Activated gamma-delta T cell treated with Interleukin-2 at 50 U/mL for 16 hours (primary cell): Measurements from ENCODE around the gene S100A9.

Experiments
- DNase-seq: peaks from one replicate; pipeline ENCODE4 v3.0.0-alpha.2; 2020

The S100A9 gene

DNA sequence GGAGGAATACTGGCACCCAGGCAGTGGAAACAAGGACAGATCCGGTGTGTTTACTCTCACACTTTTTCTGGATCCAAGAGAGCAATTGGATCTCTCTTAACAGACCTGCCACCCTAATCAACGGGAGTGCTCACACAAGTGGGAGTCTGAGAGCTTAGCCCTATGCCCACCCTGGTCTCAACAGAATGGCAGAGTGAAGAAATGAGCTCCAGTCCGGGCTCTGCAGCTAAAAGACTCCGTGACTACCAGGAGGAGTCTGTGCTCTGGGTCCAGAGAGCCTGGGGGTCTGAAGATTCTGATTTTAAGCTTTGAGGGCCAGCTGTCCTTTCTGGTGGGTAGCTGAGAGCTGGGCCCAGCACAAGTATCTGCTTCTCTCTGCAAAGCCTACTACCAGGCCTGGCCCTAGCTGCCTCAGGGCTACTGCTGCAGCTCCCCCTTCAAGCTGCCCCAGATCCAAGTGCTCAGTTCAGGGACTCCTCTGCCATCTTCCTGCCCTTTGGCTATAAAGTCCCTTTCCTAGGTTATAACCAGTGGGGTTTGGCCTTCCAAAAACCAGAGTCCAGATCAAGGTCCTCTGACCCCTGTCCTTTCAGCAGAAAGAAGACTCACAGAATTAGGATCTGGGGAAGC is 3.9 kb downstream of the S100A9 start:
- DNase-seq, result no peak

GRCh38 chr1:153362187-153362775 is 4.6 kb downstream of the S100A9 start:
- no peak for DNase-seq

DNA sequence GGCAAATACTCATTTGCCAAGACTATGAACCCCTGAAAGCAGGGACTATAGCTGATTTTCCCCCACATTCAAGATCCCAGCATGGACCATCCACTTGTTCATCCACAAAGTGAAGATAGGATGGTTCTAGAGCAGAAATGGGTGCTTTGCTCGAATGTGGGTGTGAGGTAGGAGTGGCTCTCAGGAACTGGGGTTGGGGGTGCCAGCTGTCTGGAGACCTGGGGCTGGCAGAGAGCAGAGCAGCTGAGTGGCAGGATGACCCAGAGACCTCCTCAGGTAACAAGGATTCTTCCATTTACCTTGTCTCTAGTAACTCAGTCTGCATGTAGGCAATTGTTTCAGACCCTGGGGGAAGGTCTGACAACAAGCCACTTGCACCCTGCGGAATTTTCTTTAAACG is 6.0 kb downstream of the S100A9 start:
- DNase-seq, result no peak

DNA sequence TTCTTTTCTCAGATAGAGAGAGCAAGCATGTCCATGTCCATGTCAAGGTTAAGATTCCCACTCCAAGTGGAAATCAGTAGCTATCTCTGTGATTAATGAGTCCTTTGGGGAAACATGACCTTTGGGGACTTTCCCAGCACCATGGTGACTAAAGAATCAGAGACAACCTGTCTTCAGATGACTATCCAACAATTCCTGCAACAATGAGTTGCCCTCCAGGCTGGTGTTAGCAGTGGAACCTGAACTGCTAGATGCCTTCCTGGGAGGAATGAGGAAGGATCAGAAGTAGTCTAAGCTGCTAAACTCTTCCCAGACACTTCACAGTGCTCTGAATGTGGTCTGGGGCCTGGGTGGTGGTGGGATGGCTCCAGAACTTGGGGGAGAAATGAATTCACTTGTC is 6.5 kb downstream of the S100A9 start:
- DNase-seq, result no peak

DNA sequence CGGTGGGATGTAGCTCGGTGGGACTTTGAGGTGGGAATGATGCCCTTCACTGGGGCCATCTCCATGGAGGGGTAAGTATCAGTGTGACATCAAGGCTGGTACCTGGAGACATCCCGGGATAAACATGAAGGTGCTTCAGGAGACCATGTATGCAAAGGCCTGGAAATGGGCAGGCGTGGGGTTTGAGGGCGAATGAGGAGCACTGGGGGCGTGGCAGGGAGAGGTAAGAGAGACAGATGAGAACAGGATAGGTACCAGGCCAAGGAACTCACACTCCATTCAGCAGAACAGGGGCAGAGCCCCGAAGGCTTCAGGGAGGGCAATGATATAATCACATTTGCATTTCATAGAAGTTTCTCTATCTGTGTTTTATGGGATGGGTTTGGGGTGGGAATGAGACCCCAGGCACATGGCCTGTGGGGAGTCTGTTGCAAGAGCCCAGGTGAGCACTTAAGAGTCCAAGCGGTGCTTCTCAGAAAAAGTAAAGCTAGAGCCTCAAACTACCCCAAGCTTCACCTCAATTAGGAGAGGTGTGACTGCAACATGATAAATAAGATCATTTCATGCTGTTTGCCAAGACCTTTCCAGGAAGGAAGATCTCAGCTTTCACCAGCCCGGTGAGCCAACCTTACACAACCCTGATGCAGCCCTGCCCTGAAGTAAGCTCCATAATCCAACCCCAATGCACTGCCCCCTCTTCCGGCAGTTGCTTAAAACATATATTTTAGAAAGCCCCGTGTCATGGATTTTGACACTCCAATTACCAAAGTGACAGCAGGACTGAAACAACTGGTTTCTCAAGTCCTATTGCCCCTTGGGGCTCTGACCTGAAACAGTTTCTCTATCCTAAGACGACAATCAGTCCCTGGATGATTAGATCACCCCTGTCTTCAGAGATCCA is 7.4 kb downstream of the S100A9 start:
- DNase-seq, result no peak

DNA sequence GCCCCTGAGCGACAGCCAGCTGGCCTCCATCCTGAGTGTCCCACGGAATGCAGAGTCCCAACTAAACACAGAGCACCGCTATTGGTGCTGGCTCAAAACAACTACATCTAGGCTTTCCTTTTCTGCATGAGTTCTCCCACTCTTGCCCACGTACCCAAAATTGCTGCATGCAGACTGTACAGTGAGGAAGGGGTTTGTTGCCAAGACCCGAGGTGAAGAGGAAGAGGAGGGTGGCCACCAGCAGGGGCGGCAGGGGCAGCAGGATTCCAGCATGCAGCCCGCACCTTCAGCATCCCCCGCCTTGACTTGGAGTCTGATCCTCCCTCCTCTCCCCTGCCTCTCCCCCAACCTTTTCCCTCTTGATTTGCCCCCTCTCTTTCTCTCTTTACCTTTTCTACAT is 8.0 kb downstream of the S100A9 start:
- no peak for DNase-seq

- DNase-seq, result no peak
These were observed 8.6 kb downstream of the S100A9 start for GRCh38 chr1:153366261-153366660.

DNA sequence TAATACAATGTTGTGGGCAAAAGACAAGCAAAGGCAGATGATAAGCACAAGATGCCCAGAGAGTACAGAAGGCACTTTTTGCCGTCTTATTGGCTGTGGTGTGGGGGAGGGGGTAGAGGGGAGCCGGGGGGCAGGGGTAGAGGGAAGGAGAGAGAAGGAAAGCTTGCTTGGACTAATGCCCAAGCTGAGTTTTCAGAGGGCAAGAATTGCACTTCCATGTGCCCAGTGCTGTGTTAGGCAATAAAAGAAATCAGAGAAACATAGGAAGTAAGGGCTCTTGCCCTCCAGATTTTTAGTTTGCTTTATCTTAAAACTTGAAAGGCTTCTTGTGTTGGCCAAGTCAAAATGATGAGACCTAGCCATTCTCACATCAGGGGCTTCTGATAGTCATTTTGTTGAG is 9.4 kb downstream of the S100A9 start:
- no peak for DNase-seq

DNA sequence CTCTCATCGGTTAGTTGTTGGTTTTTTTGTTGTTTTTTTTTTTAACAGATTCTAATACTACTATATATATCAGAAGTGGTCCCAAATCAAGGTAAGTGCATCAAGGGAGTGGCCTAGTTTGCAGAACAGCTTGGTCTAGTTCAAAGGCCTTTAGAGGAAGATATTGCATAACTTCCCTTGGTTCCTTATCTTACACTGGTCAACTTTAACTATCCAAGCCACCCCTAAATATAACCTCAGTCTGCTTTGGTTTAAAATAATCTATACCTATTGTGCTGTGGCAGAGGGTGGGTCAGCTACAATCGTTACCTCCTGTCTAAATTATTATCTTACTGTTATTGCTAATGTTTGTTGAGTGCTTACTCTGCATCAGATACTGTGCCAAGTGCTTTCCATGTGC is 10.8 kb downstream of the S100A9 start:
- no peak for DNase-seq

GRCh38 chr1:153370146-153370545 is 12.5 kb downstream of the S100A9 start:
- no peak for DNase-seq

DNA sequence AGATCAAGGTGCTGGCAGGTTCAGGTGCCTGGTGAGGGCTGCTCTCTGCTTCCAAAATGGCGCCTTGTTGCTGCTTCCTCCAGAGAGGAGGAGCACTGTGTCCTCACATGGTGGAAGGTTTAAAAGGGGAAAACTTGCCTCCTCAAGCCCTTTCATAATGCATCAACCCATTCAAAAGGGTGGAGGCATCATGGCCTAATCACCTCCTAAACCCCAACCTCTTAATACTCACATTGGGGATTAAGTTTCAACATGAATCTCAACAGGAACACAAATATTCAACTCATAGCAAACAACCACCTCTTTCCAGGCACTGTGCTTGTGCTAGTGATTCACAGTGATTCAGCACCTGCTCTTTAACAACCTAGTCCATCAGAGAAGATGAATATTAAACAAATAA is 13.6 kb downstream of the S100A9 start:
- no peak for DNase-seq

GRCh38 chr1:153372571-153372970 is 14.9 kb downstream of the S100A9 start:
- DNase-seq, result no peak

- DNase-seq, result no peak
These were observed 16.4 kb downstream of the S100A9 start for GRCh38 chr1:153374071-153374470.

- no peak for DNase-seq
These were observed 17.9 kb downstream of the S100A9 start, which contains the start of gene S100A12 for GRCh38 chr1:153375511-153375910. Gene S100A12 (minus strand): TSS chr1:153375621. CDS start chr1:153374592, 1,029 bp downstream.

DNA sequence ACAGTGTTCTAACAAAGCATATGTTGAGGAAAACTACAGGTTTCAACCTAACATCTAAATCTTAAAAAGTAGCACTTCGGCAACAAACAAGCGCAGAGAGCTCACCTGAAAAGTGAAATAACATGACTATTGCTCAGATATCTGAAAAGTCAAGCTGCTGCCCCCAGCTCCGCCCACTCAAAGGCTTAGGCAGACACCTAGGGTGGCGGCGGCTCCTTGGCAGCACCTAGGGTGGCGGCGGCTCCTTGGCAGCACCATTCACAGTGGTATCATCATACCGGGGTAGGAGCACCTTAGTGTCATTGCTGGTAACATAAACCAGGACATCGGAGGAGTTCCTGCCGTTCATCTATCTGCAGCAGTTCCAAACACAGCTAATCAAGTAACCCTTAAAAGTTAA is 21.9 kb downstream of the S100A9 start:
- no peak for DNase-seq

GRCh38 chr1:153380711-153381110 is 23.1 kb downstream of the S100A9 start:
- DNase-seq, result no peak

- DNase-seq, result no peak
These were observed 27.4 kb downstream of the S100A9 start for GRCh38 chr1:153384958-153385580.

GRCh38 chr1:153386500-153386901 is 28.8 kb downstream of the S100A9 start:
- DNase-seq, result no peak

GRCh38 chr1:153387001-153387400 is 29.3 kb downstream of the S100A9 start:
- DNase-seq, result no peak

DNA sequence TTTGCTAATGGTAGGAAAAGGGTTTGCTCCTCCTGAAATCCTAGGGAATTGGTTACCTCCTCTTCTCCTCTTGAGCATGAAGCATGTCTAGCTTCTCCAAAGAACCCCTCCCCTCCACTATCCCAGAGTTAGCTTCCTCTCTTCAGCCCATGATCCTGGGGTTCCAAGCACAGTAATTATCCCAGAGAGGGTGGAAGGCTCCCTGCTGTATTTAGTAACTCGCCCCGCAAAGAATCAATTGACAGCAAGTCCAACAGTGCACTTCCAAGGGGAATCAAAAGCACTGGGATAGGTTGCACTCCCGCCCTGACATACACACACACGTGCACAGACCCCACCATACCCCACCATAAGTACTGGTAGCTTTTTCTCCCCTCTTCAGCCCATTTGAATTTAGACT is 30.1 kb downstream of the S100A9 start:
- no peak for DNase-seq

DNA sequence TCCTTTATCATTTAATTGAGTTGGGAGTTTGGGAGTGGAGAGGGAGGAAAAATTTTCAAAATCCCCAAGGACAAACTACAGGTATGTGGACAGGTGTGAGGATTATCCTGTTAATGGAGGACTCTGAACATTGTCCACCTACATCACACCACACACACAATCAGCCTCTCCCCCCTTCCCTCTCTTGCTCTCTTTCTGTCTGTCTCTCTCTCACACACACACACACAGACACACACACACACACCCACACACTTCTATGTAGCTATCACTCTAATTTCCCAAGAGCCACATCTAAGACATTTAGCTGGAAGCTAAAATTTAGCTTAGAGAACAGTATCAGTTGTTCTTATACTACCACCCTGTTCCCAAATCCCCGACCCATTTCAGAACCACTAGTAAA is 31.7 kb downstream of the S100A9 start:
- DNase-seq, result no peak

GRCh38 chr1:153389973-153390879 is 32.6 kb downstream of the S100A9 start:
- DNase-seq, result no peak
